Stimulated activated CD4-positive, alpha-beta T cell treated with anti-CD3 and anti-CD28 coated beads, Interleukin-4, amount 100 ng/mL, for 48 hours (primary cell): Measurements from ENCODE around the gene C1orf167.

Experiments
- DNase-seq, 2 donors: peaks; one replicate each; pipeline ENCODE4 v3.0.0-alpha.2; 2020; ENCODE audit warnings: low read depth in 2 of 2

Gene C1orf167

DNA sequence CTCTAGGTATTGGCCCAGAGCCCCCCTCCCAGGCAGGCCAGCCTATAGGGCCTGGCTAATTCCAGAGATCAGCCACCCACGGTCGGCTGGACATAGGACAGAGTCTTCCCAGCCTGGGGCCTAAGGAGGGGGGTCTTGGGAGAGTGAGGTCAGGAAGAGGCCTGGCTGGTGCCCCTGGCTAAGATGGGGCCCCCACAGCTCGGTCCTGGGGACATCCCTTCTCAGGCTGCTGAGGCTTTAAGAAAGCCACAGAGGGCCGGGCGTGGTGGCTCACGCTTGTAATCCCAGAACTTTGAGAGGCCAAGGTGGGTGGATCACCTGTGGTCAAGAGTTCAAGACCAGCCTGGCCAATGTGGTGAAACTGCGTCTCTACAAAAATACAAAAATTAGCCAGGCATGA is 2.5 kb downstream of the C1orf167 start:
- DNase-seq, result no peak

- DNase-seq, result no peak
These were observed 3.9 kb downstream of the C1orf167 start for GRCh38 chr1:11765661-11766428.

DNA sequence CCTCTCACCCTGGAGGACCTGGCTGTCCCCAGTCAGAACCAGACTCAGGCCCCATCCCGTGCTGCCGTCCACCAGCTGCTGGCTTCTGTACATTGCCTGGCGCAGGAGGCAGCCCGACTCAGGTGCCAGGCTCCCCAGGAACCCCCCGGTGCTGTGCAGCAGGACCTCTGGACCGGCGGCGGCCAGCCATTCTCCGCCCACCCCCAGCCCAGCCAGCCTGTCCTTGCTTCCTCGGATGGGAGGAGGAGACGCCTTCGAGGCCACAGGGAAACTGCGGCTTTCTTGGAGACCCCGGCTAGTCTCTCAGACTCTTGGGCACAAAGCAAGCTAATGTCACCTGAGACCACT is 4.4 kb downstream of the C1orf167 start:
- DNase-seq, result no peak

DNA sequence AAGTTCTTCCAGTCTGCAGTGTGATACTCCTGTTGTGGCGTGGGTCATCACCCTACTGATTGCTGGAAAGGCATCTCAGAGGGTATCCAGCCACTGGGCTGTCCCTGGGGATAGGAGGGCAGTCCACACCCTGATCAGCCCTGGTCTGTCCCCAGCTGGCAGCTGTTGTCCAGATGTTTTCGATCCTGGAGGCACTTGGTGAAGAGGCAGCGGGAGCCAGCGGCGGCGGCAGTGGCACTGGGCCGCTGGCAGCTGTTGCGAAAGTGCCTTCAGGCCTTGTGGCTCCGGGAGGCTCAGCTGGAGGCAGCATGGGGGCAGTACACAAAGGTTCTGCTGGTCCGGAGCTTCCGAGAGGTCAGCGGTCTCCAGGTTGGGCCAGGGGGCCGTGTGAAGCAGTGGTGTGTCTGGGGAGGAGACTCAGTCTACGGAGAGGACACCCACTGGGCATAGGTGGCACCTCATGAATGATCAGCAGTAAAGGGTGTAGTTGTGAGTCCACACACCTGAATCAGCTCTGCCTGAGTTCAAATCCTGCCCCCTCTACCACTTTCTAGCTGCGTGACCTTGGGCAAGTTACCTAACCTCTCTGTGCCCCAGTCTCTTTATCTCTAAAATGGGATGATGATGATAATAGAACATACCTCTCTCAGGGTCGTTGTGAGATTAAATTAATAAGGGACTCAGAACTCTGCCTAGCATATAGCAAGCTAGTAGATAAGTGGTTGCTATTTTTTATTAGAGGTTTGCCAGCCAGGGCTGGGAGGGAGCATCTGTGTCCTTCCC is 6.1 kb downstream of the C1orf167 start:
- DNase-seq, result no peak

DNA sequence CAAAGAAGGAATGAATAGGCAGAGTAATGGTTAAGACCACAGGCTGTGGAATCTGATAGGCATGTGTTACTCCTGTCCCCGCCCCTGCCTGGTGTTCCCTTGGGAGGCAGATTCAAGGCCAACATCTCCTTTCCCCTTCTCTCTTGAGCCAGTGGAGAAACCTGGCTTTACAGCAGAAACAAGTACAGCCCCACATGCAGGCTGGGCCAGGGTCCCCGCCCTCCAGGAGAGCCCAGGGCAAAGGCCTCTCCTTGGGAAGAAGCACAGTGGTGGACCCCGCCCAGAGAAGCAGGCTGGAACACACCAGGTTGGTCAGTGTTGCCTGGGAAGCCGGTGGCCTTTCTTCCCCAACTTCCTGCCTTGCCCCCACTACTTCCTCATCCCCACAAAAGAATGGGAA is 6.8 kb downstream of the C1orf167 start:
- no peak for DNase-seq

- no peak for DNase-seq
These were observed 7.3 kb downstream of the C1orf167 start for GRCh38 chr1:11769274-11769673.

DNA sequence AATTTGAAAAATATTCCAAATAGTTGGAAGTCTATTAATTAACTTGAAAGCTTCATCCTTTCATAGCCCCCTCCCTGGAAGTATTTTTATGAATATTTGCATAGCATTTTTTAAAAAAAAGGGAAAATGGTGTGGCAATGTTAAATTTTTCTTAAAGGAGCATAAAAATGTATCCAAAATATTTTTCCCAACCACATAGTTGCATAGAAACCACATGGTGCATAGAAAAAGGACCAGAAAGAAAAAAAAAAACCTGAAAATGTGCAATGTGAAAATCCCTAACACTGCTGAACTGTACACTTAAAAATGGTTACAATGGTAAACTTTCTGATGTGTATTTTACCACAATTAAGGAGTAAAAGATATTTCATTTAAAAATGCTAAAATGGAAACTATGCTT is 8.0 kb downstream of the C1orf167 start:
- DNase-seq, result no peak

GRCh38 chr1:11771481-11772043 is 9.6 kb downstream of the C1orf167 start:
- DNase-seq, result no peak

DNA sequence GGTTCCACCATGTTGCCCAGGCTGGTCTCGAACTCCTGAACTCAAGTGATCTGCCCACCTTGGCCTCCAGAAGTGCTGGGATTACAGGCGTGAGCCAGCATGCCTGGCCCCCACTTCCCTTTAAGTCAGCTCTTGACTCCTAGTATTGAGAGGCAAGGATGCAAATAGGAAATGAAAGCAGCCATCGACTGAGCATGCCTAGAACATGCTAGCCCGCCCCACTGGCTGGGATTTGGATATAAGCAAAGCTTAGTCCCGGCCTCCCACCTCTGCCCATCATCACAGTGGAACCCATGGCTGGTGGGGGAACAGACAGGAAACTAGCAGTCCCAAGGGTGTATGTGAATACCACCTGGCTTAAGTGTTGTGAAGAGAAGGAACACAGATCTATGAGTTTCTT is 10.5 kb downstream of the C1orf167 start:
- no peak for DNase-seq

GRCh38 chr1:11774753-11775152 is 12.8 kb downstream of the C1orf167 start:
- DNase-seq, result no peak

GRCh38 chr1:11777658-11778322 is 15.8 kb downstream of the C1orf167 start:
- DNase-seq, result no peak

GRCh38 chr1:11778336-11778735 is 16.3 kb downstream of the C1orf167 start:
- DNase-seq, result no peak

- DNase-seq, result no peak
These were observed 17.0 kb downstream of the C1orf167 start for GRCh38 chr1:11778844-11779623.

DNA sequence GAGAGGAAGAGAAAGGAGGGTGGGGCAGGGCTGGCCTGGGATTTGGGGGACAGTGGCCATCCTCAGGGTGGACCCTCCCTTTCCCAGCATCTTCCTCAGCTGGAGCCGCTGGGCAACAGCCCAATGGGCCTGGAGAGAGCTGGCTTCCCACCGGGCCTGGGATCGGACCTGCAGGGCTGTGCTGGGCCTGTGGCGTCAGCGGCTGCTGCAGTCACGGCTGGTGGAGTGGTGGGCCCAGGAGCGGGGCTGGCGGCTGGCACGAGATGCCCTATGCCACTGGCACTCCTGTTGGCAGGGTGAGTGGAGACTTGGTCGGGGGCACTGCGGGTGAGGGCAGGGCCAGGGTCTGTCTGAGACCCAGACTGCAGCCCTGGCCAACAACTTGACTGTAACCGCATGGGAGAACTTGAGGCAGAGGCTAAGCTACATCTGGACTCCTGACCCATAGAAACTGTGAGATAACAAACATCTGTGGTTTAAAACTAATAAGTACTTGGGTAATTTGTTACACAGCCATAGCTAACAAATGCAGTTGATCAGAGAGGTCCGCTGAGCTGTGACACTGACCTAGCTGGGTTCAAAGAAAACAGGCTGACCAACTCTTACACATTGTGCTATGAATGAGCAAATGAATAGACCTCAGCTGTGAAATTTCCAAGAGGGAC is 17.9 kb downstream of the C1orf167 start:
- DNase-seq, result no peak

DNA sequence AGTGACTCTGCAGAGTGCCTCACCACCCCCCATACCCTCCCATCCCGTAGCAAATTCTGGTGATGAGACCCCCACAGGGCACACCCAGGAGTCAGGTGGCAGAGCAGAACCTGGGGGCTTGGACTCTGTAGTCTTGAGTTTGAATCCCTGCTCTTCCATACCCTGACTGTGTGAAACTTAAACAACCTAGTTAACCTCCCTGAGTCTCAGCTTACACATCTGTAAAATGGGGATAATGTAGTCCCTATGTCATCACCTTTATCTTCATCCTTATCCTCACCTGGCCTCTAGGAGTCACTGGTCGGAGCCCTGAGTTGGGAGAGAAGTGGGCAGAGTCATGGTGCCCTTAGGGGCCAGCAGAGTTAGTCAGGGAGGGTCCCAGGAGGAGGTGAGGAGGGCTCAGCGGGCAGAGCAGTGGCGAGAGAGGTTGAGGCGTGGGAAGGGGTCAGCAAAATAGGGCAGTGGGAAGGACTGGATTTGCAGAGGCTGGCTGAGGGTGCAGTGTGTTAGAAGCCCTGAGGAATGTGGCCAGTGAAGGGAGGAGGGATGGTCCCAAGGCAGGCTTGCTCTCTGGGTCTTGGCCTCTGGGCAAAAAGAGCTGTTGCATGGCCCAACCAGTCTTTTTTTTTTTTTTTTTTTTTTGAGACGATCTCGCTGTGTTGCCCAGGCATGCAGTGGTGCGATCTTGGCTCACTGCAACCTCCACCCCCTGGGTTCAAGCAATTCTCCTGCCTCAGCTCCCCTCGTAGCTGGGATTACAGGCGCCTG is 18.6 kb downstream of the C1orf167 start:
- no peak for DNase-seq

GRCh38 chr1:11781297-11781696 is 19.3 kb downstream of the C1orf167 start:
- no peak for DNase-seq

- no peak for DNase-seq
These were observed 20.2 kb downstream of the C1orf167 start for GRCh38 chr1:11782127-11782708.

- no peak for DNase-seq
These were observed 21.6 kb downstream of the C1orf167 start for GRCh38 chr1:11783556-11783955.

DNA sequence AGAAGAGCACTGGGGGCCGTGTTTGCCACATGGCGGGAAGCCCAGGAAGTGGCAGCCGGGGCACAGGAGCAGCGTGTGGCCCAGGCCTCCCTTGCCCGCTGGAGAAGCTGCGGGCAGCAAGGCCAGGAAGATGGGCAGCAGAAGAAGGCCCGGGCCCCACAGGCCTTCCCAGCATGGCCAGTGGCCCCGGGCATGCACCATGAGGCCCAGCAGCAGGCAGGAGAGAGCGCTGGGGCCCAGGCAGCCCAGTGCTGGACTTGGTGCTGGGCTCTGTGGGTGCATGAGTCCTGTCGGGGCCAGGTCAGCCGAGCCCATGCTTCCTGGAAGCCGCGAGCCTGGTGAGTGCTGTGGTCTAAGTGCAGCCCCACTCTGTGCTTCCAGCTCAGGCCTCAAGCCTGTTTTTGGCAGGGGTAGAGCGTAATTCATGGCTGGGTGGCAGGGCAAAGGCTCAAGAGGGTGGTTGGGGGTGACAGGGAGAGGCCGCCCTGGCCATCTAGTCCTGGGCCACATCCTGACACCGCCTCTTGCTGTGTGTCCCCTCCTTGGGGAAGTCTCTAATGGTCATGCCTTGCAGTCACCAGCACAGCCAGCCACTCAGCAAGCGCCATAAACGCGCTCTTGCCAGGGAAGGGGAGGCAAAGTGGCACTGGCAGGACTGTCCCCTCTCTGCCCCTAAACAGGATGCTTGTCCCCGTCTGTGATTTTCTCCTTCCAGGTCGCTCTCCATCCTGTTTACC is 22.4 kb downstream of the C1orf167 start:
- no peak for DNase-seq
